Right cardiac atrium (tissue), 5 donors: ENCODE data around the gene AGRN. TPM values are rescaled to one million over a fixed set of nuclear protein-coding genes. Genes with fewer than 3 reads are reported as not detected.
"Not testable (repeated sequence)": the region's sequence is repeated elsewhere in the genome, so short reads cannot be mapped to it uniquely, and the experiment has no call there.

Experiments
- ATAC-seq, 2 donors: fragments of 200-7000 bp; cut with Tn5 transposase; one replicate each; pipeline versions ENCODE4 v1.8.0 to v1.9.1; 2020; ENCODE audit warnings: moderate library complexity in 2 of 2, mild to moderate bottlenecking in 1 of 2
- DNase-seq, 3 donors: peaks; one replicate each; pipeline ENCODE4 v3.0.0-alpha.2; 2020
- H3K27ac ChIP-seq: one replicate; pipeline ENCODE4 v1.5.1; 2013; ENCODE audit warnings: mild to moderate bottlenecking, low read length, control low read depth, moderate library complexity
- H3K27me3 ChIP-seq: one replicate; pipeline ENCODE4 v1.6.1; 2013; ENCODE audit not compliant: control insufficient read depth, insufficient read depth
- H3K4me1 ChIP-seq: one replicate; pipeline ENCODE4 v1.6.1; 2013; ENCODE audit warnings: low read length; ENCODE audit not compliant: control insufficient read depth, insufficient read depth
- H3K4me3 ChIP-seq: one replicate; pipeline ENCODE4 v1.5.1; 2013; ENCODE audit warnings: low read length, control low read depth
- H3K9me3 ChIP-seq: one replicate; pipeline ENCODE4 v1.6.1; 2013; ENCODE audit warnings: low read length; ENCODE audit not compliant: control insufficient read depth
- WGBS: extraction: QIAGEN DNeasy Blood & Tissue Kit; methylation state at CpG from one replicate; pipeline ENCODE4 v1.1.7; 2013; 5-methylcytosine and 5-hydroxymethylcytosine counted together
- intact Hi-C, 4 donors: fragments of 100-400 bp; cut with DNase I; formaldehyde crosslinking; loops; one replicate each; pipeline versions ENCODE4 v1.11.0 to v1.14.0; 2022 to 2023
- polyA plus RNA-seq: library from polyadenylated mRNA; stranded (reverse); fragments of 200-250 nt; gene quantifications from one replicate; pipeline ENCODE4 v1.2.3, GENCODE V29; 2013
- total RNA-seq, 4 donors: library from RNA; stranded (reverse); fragmentation: NEBNext Ultra II Directional; extraction: Animal tissue kit (Norgen Biotek cat#: 25700); gene quantifications; one replicate each; pipeline ENCODE4 v1.2.1, GENCODE V29; 2021
- donor health status: healthy with polysubstance abuse.
- donor health status: DM: no; HTN: yes; CAD: no.
- donor health status: DM: no; HTN: no; CAD: no.
- donor health status: DM: no; HTN: yes; CAD: no; lungs with severe emphysema.
- donor health status: DM: yes; HTN: yes; CAD: no.

AGRN gene
- total and polyA plus RNA-seq, 5 donors, result 12.0 to 26.4 (median 19.3) TPM

DNA sequence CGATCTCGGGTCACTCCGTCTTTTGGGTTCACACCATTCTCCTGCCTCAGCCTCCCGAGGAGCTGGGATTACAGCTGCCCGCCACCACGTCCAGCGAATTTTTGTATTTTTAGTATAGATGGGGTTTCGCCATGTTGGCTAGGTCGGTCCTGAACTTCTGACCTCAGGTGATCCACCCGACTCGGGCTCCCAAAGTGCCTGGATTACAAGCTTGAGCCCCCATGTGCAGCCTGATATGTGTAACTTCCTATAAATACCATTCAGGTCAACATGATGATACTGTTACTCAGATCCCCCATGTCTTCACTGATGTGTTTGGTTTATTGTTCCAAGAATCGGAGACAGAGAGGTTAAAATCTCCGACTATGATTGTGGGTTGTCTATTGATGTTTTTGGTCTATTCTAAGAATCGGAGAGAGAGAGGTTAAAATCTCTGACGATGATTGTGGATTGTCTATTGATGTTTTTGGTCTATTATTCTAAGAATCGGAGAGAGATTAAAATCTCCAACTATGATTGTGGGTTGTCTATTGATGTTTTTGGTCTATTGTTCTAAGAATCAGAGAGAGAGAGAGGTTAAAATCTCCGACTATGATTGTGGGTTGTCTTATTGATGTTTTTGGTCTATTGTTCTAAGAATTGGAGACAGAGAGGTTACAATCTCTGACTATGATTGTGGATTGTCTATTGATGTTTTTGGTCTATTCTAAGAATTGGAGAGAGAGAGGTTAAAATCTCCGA, 78.9 kb downstream of the AGRN start:
- DNase-seq (peak in 1 of 3 donors; percentile 9), ATAC-seq (no peak)
- Histone ChIP-seq H3K4me1 (no peaks in the 10 kb centered on the region), H3K27me3 (no peaks in the 10 kb centered on the region), H3K4me3 (no peak overlapping the region), H3K9me3 (no peaks in the 10 kb centered on the region), H3K27ac (no peak overlapping the region)
- 94% methylated on average over 18 of the region's 18 CpGs for WGBS
- intact Hi-C loops, result no loop called here

DNA sequence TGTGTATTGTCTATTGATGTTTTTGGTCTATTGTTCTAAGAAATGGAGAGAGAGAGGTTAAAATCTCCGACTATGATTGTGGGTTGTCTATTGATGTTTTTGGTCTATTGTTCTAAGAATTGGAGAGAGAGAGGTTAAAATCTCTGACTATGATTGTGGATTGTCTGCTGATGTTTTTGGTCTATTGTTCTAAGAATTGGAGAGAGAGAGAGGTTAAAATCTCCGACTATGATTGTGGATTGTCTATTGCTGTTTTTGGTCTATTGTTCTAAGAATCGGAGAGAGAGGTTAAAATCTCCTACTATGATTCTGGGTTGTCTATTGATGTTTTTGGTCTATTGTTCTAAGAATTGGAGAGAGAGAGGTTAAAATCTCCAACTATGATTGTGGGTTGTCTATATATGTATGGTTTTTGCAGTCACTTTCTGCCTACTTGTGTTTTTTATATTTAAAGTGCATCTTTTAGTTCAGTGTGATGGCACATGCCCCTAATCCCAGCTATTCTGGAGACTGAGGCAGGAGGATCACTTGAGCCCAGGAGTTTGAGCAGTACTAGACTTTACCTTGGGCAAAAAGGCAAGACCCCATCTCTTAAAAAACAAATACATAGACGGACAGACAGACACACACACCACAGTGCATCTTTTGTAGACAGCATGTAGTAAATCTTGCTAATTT, 79.7 kb downstream of the AGRN start:
- H3K27ac ChIP-seq, result no peak overlapping the region
- no peaks in the 10 kb centered on the region for H3K4me1 ChIP-seq
- no peak overlapping the region for H3K4me3 ChIP-seq
- ATAC-seq (no peak), DNase-seq (no peak)
- WGBS, result 88% methylated on average over 4 of the region's 4 CpGs
- no peaks in the 10 kb centered on the region for H3K27me3 ChIP-seq
- intact Hi-C loops, result no loop called here
- no peaks in the 10 kb centered on the region for H3K9me3 ChIP-seq

DNA sequence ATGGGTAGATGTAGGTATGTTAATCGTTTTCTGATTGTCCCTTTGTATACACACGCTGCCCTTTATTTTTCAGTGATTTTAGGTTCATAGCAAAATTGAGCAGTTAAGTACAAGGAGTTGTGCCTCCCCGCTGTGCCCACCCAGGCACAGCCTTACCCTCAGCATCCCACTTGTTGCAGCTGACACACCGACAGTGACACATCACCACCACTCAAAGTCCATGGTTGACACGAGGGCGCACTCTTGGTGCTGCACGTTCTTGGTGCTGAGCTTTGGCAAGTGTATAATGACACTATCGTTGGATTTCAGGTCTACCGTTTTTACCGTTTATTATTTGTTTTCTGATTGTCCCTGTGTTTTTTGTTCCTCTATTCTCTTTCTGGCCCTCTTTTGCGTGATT, 80.4 kb downstream of the AGRN start:
- Histone ChIP-seq H3K9me3 (no peaks in the 10 kb centered on the region), H3K27ac (no peak overlapping the region), H3K4me1 (no peaks in the 10 kb centered on the region), H3K27me3 (no peaks in the 10 kb centered on the region), H3K4me3 (no peak overlapping the region)
- DNase-seq (peak in 2 of 3 donors; percentile 8 to 16), ATAC-seq (no peak)
- 96% methylated on average over 11 of the region's 11 CpGs for WGBS
- intact Hi-C loops, result no loop called here

DNA sequence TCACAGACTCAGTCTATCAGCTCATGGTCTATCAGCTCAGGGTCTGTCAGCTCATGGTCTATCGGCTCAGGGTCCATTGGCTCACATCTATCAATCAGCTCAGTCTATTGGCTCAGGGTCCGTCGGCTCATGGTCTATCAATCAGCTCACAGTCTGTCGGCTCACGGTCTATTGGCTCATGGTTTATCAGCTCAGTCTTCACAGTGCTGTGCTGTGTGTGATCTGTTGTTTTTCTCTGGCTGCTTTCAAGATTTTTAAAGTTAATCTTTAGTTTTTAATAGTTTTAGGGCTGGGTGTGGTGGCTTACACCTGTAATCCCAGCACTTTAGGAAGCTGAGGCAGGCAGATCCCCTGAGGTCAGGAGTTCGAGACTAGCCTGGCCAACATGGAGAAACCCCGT, 81.6 kb downstream of the AGRN start:
- H3K9me3 ChIP-seq, result no peaks in the 10 kb centered on the region
- H3K4me1 ChIP-seq, result no peaks in the 10 kb centered on the region
- no peak overlapping the region for H3K27ac ChIP-seq
- ATAC-seq, result no peak
- DNase-seq, result no peak
- intact Hi-C loops, result no loop called here
- WGBS, result 94% methylated on average over 7 of the region's 7 CpGs
- no peak overlapping the region for H3K4me3 ChIP-seq
- no peaks in the 10 kb centered on the region for H3K27me3 ChIP-seq

DNA sequence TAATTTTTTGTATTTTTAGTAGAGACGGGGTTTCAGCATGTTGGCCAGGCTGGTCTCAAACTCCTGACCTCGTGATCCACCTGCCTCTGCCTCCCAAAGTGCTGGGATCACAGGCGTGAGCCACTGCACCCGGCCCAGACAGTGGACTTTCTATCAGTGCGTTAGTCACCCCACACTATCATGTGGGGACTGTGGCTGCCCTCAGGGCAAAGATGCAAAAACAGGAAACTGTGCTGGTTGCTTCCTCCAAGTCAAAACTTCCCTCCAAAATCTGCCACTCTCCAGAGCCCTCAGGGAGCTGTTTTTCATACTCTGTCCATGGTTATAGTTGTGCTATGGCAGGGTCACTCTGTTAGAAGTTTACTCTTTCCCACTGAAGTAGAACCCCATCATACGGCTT, 84.2 kb downstream of the AGRN start:
- H3K4me3 ChIP-seq, H3K9me3 ChIP-seq, intact Hi-C loops, H3K27ac ChIP-seq, H3K4me1 ChIP-seq, ATAC-seq, H3K27me3 ChIP-seq: not testable (repeated sequence)
- 82% methylated on average over 6 of the region's 6 CpGs for WGBS
- peak in 2 of 3 donors; percentile 7 to 10 for DNase-seq

Other genes starting within 250 kb of the AGRN start
- 10 to 100 TPM in 3 of 4 donors, 1 to 10 TPM in 1; 6.9 to 27.2 (median 11.4) TPM for gene SAMD11, start 96.2 kb upstream of the AGRN start, total RNA-seq
- gene SAMD11, start 96.2 kb upstream of the AGRN start, polyA plus RNA-seq, result 7.8 TPM
- 10 to 100 TPM; 43.6 to 48.6 (median 45.5) TPM for gene NOC2L, start 60.9 kb upstream of the AGRN start, total RNA-seq
- 44.3 TPM for gene NOC2L, start 60.9 kb upstream of the AGRN start, polyA plus RNA-seq
- gene KLHL17, start 59.5 kb upstream of the AGRN start, total RNA-seq, result 1 to 10 TPM; 5.0 to 9.7 (median 6.6) TPM
- 5.3 TPM for gene KLHL17, start 59.5 kb upstream of the AGRN start, polyA plus RNA-seq
- under 1 TPM in 1 of 4 donors, not detected in 3; 0.41 TPM for gene PLEKHN1, start 53.6 kb upstream of the AGRN start, total RNA-seq
- gene PLEKHN1, start 53.6 kb upstream of the AGRN start, polyA plus RNA-seq, result 0.14 TPM
- gene PERM1, start 38.0 kb upstream of the AGRN start, total RNA-seq, result 10 to 100 TPM; 44.4 to 78.0 (median 57.4) TPM
- gene PERM1, start 38.0 kb upstream of the AGRN start, polyA plus RNA-seq, result 112 TPM
- gene HES4, start 20.0 kb upstream of the AGRN start, total RNA-seq, result 10 to 100 TPM; 37.3 to 62.5 (median 38.6) TPM
- gene HES4, start 20.0 kb upstream of the AGRN start, polyA plus RNA-seq, result 25.7 TPM
- gene ISG15, start 6.6 kb upstream of the AGRN start, total RNA-seq, result 10 to 100 TPM; 16.1 to 36.4 (median 21.6) TPM
- gene ISG15, start 6.6 kb upstream of the AGRN start, polyA plus RNA-seq, result 65.5 TPM
- gene RNF223, start 54.2 kb downstream of the AGRN start, total RNA-seq, result not detected
- not detected for gene RNF223, start 54.2 kb downstream of the AGRN start, polyA plus RNA-seq
- 1 to 10 TPM; 4.9 to 5.6 (median 5.4) TPM for gene C1orf159, start 96.0 kb downstream of the AGRN start, total RNA-seq
- gene C1orf159, start 96.0 kb downstream of the AGRN start, polyA plus RNA-seq, result 6.8 TPM
- gene TTLL10, start 153.8 kb downstream of the AGRN start, total RNA-seq, result not detected
- 0.09 TPM for gene TTLL10, start 153.8 kb downstream of the AGRN start, polyA plus RNA-seq
- gene TNFRSF18, start 186.5 kb downstream of the AGRN start, total RNA-seq, result under 1 TPM in 1 of 4 donors, not detected in 3; 0.38 TPM
- 0.14 TPM for gene TNFRSF18, start 186.5 kb downstream of the AGRN start, polyA plus RNA-seq
- 1 to 10 TPM; 1.0 to 2.0 (median 1.2) TPM for gene TNFRSF4, start 194.0 kb downstream of the AGRN start, total RNA-seq
- gene TNFRSF4, start 194.0 kb downstream of the AGRN start, polyA plus RNA-seq, result 2.3 TPM
- gene SDF4, start 211.9 kb downstream of the AGRN start, total RNA-seq, result 100 to 1,000 TPM; 156 to 215 (median 168) TPM
- gene SDF4, start 211.9 kb downstream of the AGRN start, polyA plus RNA-seq, result 165 TPM
- 10 to 100 TPM; 10.2 to 13.3 (median 12.0) TPM for gene B3GALT6, start 212.1 kb downstream of the AGRN start, total RNA-seq
- gene B3GALT6, start 212.1 kb downstream of the AGRN start, polyA plus RNA-seq, result 9.1 TPM
- 1 to 10 TPM in 2 of 4 donors, under 1 TPM in 1, not detected in 1; 0.94 to 2.4 (median 1.1) TPM for gene C1QTNF12, start 226.6 kb downstream of the AGRN start, total RNA-seq
- gene C1QTNF12, start 226.6 kb downstream of the AGRN start, polyA plus RNA-seq, result 0.36 TPM